ENCODE results near the gene RFWD3. TPM values are rescaled to one million over a fixed set of nuclear protein-coding genes. Genes with fewer than 3 reads are reported as not detected.

The RFWD3 gene
- total RNA-seq, 3 donors from 2014 or later (not counting 1 experiment from before 2014, with no cell fraction given) = 41.1 to 53.4 (median 47.5) TPM

- Mint-ChIP-seq H3K4me1 (peaks cover 35 to 36% of the 10 kb centered on the region in 2 donors), H3K9me3 (no peaks in the 10 kb centered on the region), H3K4me3 (no peak overlapping the region), H3K36me3 (no peaks in the 10 kb centered on the region), H3K27ac (peak overlapping the region; percentile 62 to 72), H3K27me3 (ENCODE audit: low read depth in 2 of 2) (no peaks in the 10 kb centered on the region)
- no peak for DNase-seq
- WGBS (ENCODE audit: insufficient coverage) = 78% methylated on average over 6 of the region's 9 CpGs
- Histone ChIP-seq H3K27me3 (ENCODE audit: control insufficient read depth, insufficient read depth, low read length) (no peaks in the 10 kb centered on the region), H3K4me3 (ENCODE audit: low read length) (no peak overlapping the region), H3K9me3 (ENCODE audit: control insufficient read depth, insufficient read depth, low read length) (no peaks in the 10 kb centered on the region), H3K27ac (ENCODE audit: low read length) (no peak overlapping the region), H3K4me1 (ENCODE audit: control insufficient read depth, insufficient read depth, low read length) (peaks cover 22% of the 10 kb centered on the region), H3K36me3 (ENCODE audit: control insufficient read depth, insufficient read depth, low read length) (peaks cover 7% of the 10 kb centered on the region)
- TF ChIP-seq CTCF (IDR thresholded peaks at IDR 0.05) = no peak
- intact Hi-C loops (cut with micrococcal nuclease) = no loop called here
- no peak for ATAC-seq
These were observed 74.6 kb downstream of the RFWD3 start for GRCh38 chr16:74591876-74592650.

GRCh38 chr16:74586948-74587347 lies 79.7 kb downstream of the RFWD3 start:
- H3K4me3 Mint-ChIP-seq = no peak overlapping the region
- Histone ChIP-seq H3K27ac (ENCODE audit: low read length) (no peak overlapping the region), H3K4me1 (ENCODE audit: control insufficient read depth, insufficient read depth, low read length) (peaks cover 23% of the 10 kb centered on the region), H3K4me3 (ENCODE audit: low read length) (no peak overlapping the region), H3K27me3 (ENCODE audit: control insufficient read depth, insufficient read depth, low read length) (no peaks in the 10 kb centered on the region), H3K36me3 (ENCODE audit: control insufficient read depth, insufficient read depth, low read length) (peaks cover 5% of the 10 kb centered on the region), H3K9me3 (ENCODE audit: control insufficient read depth, insufficient read depth, low read length) (no peaks in the 10 kb centered on the region)
- DNase-seq (no peak), ATAC-seq (no peak)
- intact Hi-C loops (cut with micrococcal nuclease) = no loop called here
- 82% methylated on average over 6 of the region's 6 CpGs for WGBS (ENCODE audit: insufficient coverage)
- TF ChIP-seq CTCF (IDR thresholded peaks at IDR 0.05) = no peak
- peaks cover 47 to 58% of the 10 kb centered on the region in 2 donors for H3K4me1 Mint-ChIP-seq
- H3K27me3 Mint-ChIP-seq (ENCODE audit: low read depth in 2 of 2) = no peaks in the 10 kb centered on the region
- H3K27ac Mint-ChIP-seq = peak overlapping the region; percentile 64 to 82
- H3K36me3 Mint-ChIP-seq = no peaks in the 10 kb centered on the region
- H3K9me3 Mint-ChIP-seq = no peaks in the 10 kb centered on the region

GRCh38 chr16:74585846-74586443 lies 80.7 kb downstream of the RFWD3 start:
- H3K27me3 Mint-ChIP-seq (ENCODE audit: low read depth in 2 of 2) = no peaks in the 10 kb centered on the region
- no peaks in the 10 kb centered on the region for H3K36me3 Mint-ChIP-seq
- H3K27ac Mint-ChIP-seq = peak overlapping the region; percentile 81 to 82
- no peaks in the 10 kb centered on the region for H3K9me3 Mint-ChIP-seq
- peaks cover 51 to 65% of the 10 kb centered on the region in 2 donors for H3K4me1 Mint-ChIP-seq
- no peak for ATAC-seq
- H3K4me3 Mint-ChIP-seq = no peak overlapping the region
- H3K9me3 ChIP-seq (ENCODE audit: control insufficient read depth, insufficient read depth, low read length) = no peaks in the 10 kb centered on the region
- H3K27me3 ChIP-seq (ENCODE audit: control insufficient read depth, insufficient read depth, low read length) = no peaks in the 10 kb centered on the region
- H3K36me3 ChIP-seq (ENCODE audit: control insufficient read depth, insufficient read depth, low read length) = peaks cover 5% of the 10 kb centered on the region
- TF ChIP-seq CTCF (IDR thresholded peaks at IDR 0.05) = no peak
- DNase-seq = no peak
- WGBS (ENCODE audit: insufficient coverage) = 96% methylated on average over 5 of the region's 6 CpGs
- intact Hi-C loops (cut with micrococcal nuclease) = no loop called here
- H3K4me3 ChIP-seq (ENCODE audit: low read length) = no peak overlapping the region
- H3K27ac ChIP-seq (ENCODE audit: low read length) = no peak overlapping the region
- H3K4me1 ChIP-seq (ENCODE audit: control insufficient read depth, insufficient read depth, low read length) = peaks cover 23% of the 10 kb centered on the region
